GM18867 (cell line): ENCODE results near the gene SLC17A5.
A peak's percentile ranks its signal among the peaks of the same experiment; 100 is the strongest.
"Not testable (repeated sequence)": the region's sequence is repeated elsewhere in the genome, so short reads cannot be mapped to it uniquely, and the experiment has no call there.

Experiments used
- ATAC-seq: cut with Tn5 transposase; IDR thresholded peaks from one replicate; pipeline ENCODE4 v1.9.1; 2021; ENCODE audit warnings: mild to moderate bottlenecking, moderate library complexity; ENCODE audit not compliant: unreplicated experiment

The SLC17A5 gene

DNA sequence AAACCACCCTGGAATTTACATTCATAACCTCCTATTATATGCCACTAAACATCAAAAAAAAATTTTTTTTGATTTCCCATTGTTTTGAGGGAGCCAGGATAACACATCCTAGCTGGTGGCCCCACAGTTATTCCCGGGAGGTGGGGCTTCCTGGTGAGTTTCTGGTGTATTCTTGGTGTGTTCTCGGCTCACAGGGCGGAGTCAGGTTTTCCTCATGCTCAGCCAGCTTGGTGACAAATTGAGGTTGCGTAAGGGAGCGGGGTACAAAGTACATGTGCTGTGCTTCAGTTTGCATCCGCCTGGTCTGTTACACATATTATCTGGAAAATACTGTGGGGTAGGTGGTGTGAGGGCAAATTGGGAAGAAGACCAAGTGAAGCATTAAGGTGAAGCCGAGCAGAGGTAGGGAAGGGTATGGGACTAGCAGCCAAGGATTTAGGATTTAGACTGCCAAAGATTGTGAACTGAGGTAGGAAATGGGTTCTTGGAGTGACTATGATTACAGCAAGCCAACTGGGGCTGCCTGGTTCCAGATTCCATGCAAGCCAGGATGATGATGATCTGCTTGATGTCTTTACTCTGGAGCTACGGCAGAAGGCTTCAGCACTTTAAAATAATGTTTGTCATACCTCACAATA is 86.7 kb downstream of the SLC17A5 start:
- ATAC-seq: no peak

GRCh38 chr6:73566486-73566871 is 87.3 kb downstream of the SLC17A5 start:
- not testable (repeated sequence) for ATAC-seq

DNA sequence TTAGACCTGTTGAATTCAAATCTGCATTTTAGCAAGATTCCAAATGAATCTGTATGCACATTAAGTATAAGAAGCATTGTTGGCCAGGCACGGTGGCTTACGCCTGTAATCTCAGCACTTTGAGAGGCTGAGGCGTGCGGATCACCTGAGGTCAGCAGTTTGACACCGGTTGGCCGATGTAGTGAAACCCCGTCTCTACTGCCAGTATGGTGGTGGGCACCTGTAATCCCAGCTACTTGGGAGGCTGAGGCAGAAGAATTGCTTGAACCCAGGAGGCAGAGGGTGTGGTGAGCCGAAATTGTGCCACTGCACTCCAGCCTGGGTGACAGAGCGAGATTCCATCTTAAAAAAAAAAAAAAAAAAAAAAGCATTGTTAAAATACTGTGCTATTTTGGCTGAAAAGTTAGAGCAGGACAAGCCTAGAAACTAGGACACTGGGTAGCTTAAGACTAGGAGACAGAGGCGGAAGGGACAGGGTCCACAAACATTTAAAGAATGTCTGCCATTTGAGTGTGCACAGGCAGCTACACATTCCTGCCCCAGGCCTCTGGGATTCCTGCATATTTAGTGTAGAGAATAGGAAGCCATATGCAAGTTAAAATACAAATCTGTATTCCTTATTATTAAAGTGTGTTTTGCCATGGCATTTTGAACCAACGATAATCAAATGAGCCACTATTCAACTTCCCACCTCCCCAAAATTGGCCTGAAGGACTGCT is 87.9 kb downstream of the SLC17A5 start:
- ATAC-seq: no peak

DNA sequence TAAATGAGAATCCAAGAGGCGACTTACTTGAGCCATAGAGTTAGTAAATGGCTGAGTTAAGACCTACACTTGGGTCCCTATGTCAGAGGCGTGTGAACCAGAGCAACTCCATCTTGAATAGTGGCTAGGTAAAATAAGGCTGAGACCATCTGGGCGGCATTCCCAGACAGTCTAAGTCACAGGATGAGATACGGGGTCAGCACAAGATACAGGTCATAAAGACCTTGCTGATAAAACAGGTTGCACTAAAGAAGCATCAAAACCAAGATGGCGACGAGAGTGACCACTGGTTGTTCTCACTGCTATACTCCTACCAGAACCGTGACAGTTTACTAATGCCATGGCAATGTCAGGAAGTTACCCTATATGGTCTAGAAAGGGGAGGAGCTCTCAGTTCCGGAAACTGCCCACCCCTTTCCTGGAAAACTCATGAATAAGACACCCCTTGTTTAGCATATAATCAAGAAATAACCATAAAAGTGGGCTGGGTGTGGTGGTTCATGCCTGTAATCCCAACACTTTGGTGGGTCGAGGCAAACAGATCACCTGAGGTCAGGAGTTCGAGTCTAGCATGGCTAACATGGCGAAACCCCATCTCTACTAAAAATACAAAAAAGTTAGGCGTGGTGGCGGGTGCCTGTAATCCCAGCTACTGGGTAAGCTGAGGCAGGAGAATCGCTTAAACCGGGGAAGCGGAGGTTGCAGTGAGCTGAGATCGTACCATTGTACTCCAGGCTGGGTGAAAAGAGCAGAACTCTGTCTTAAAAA is 89.0 kb downstream of the SLC17A5 start:
- no peak for ATAC-seq

DNA sequence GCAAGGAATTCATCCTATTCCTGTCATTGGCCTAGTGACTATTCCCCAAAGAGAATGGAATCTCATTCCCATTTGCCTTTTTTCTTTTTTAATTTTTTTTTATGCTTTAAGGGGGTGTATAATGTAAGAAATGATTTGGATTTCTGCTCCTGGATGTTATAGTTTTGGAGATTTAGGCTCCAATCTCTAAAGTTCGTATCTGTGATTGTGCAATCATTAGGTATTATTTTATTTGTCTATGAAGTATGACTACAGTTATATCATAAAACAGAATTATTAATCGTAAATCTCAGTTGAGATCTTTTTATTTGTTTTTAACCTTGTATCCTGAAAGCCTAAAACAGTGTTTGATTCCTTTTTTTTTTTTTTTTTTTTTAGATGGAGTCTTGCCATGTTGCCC is 91.2 kb downstream of the SLC17A5 start:
- no peak for ATAC-seq

GRCh38 chr6:73560853-73561407 is 92.9 kb downstream of the SLC17A5 start:
- peak; percentile 61 for ATAC-seq

- ATAC-seq: peak; percentile 50
These were observed 93.5 kb downstream of the SLC17A5 start for GRCh38 chr6:73560182-73560732.

DNA sequence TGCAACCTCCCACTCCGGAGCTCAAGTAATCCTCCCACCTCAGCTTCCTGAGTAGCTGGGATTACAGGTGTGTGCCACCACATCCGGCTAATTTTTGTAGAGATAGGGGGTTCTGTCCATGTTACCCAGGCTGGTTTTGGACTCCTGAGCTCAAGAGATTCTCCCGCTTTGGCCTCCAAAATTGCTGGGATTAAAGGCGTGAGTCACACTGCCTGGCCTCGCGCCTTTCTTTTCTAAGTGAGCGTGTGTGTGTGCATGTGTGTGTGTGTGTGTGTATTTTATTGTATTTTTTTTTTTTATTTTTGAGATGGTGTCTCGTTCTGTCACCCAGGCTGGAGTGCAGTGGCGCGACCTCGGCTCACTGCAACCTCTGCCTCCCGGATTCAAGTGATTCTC is 94.4 kb downstream of the SLC17A5 start:
- not testable (repeated sequence) for ATAC-seq

DNA sequence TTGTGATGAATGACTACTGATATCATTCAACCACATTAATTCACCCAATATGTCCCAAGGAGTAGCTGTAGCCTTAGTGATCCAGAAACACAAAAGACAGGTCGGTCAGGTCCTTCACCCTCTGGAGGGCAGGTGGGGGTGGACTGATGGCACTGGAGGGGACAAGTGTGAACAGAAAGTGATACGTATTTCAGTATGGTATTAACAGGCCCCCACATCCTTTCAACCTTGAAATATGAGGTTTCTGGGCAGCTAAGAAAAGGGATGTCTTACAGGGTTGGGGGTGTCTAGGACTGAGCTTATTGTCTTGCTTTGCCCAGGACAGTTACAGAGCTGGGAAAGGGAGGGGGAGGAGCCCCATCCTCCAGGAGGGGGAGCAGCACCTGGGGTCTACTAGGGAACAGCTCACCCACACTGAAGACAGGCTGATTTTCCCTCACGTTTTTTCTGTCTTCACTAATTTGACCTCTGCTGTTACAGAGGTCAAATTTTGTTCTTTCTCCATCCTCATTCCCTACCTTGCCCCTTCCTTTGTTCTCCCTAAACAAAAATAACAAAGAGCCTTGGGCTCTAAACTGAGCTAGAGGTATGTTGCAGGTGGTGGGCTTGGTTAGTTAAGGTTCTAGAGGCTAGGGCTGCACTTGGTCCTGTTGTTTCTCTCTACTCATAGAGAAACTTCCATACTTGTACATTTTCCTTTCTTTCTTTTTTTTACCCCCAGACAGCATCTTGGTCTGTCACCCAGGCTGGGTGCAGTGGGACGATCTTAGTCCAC is 95.0 kb downstream of the SLC17A5 start:
- ATAC-seq: peak; percentile 65

DNA sequence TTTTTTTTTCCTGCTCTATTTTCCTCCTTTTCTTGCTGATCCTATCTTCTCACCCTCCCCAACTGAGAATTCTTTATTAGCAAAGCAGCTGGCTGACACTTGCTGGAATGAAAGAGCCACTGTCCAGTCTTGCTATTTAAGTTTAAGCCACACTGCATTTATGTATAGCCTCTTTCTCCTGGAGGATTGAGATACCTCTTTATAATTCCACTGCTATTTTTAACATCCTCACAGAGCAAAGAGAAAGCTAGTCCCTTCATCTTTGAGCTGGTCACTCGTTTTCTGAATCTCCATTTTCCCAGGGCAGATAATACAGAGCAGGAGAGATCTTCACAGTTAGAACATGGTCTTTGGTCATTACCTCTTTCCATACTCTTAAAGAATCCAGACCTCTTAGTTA is 97.0 kb downstream of the SLC17A5 start:
- no peak for ATAC-seq

DNA sequence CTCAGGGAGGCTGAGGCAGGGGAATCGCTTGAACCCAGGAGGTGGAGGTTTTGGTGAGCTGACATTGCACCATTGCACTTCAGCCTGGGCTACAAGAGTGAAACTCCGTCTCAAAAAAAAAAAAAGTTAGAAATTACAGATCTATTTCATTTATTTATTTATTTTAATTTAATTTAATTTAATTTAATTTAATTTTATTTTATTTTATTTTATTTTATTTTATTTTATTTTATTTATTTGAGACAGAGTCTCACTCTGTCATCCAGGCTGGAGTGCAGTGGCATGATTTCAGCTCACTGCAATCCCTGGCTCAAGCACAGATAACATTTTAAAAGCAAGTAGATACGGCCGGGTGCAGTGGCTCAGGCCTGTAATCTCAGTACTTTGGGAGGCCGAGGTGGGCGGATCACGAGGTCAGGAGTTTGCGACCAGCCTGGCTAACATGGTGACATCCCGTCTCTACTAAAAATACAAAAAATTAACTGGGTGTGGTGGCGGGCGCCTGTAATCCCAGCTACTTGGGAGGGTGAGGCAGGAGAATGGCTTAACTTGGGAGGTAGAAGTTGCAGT is 98.3 kb downstream of the SLC17A5 start:
- ATAC-seq: not testable (repeated sequence)

GRCh38 chr6:73551115-73551514 is 102.7 kb downstream of the SLC17A5 start:
- not testable (repeated sequence) for ATAC-seq

- ATAC-seq: no peak
These were observed 105.0 kb downstream of the SLC17A5 start for GRCh38 chr6:73548458-73549446.

GRCh38 chr6:73547036-73547435 is 106.8 kb downstream of the SLC17A5 start:
- ATAC-seq: no peak
